Astrocyte of the spinal cord (primary cell): ENCODE data around the gene POC5.

Source experiments
- DNase-seq: peaks from one replicate; pipeline ENCODE4 v3.0.0; 2011; ENCODE audit warnings: low read depth, low spot score
- H3K4me3 ChIP-seq: 2 replicates; pipeline ENCODE4 v1.5.1; 2011; ENCODE audit warnings: low read depth, mild to moderate bottlenecking, low read length, moderate library complexity
- CTCF ChIP-seq: IDR thresholded peaks from 2 replicates; pipeline ENCODE4 v1.5.1; 2012; ENCODE audit warnings: low read depth, mild to moderate bottlenecking, low read length, inconsistent platforms
- in situ Hi-C: cut with HindIII; loops from 2 replicates; pipeline ENCODE4 v1.10.0; 2017; ENCODE audit warnings: low sequenced_read_pairs

Gene POC5

GRCh38 chr5:75659791-75660450 lies 57.3 kb downstream of the POC5 start:
- DNase-seq: no peak
- TF ChIP-seq CTCF: no peak
- H3K4me3 ChIP-seq: no peak overlapping the region
- in situ Hi-C loops: no loop called here

GRCh38 chr5:75656311-75657003 lies 60.8 kb downstream of the POC5 start:
- peak overlapping the region; percentile 52 for H3K4me3 ChIP-seq
- in situ Hi-C loops: no loop called here
- no peak for TF ChIP-seq CTCF
- DNase-seq: peak; percentile 50

GRCh38 chr5:75654693-75655295 lies 62.4 kb downstream of the POC5 start:
- no peak for DNase-seq
- no peak overlapping the region for H3K4me3 ChIP-seq
- TF ChIP-seq CTCF: no peak
- in situ Hi-C loops: no loop called here

- in situ Hi-C loops: no loop called here
- no peak overlapping the region for H3K4me3 ChIP-seq
- DNase-seq: no peak
- TF ChIP-seq CTCF: no peak
Measured at GRCh38 chr5:75653521-75653920, 63.7 kb downstream of the POC5 start.

GRCh38 chr5:75651575-75652238 lies 65.5 kb downstream of the POC5 start:
- no peak for TF ChIP-seq CTCF
- no peak for DNase-seq
- no peak overlapping the region for H3K4me3 ChIP-seq
- in situ Hi-C loops: no loop called here

- DNase-seq: no peak
- in situ Hi-C loops: no loop called here
- TF ChIP-seq CTCF: no peak
- H3K4me3 ChIP-seq: no peak overlapping the region
Measured at GRCh38 chr5:75648712-75649111, 68.5 kb downstream of the POC5 start.
